AG04450 (cell line): ENCODE measurements around the gene PAK2. TPM values are rescaled to one million over a fixed set of nuclear protein-coding genes. Genes with fewer than 3 reads are reported as not detected.
"Not testable (repeated sequence)": the region's sequence is repeated elsewhere in the genome, so short reads cannot be mapped to it uniquely, and the experiment has no call there.

Experiments
- CTCF ChIA-PET: fragments of 300-600, 350-600 bp; formaldehyde crosslinking; extraction: SDS; loops from one replicate; lab custom pipeline; 2022; ENCODE audit warnings: antibody characterized with exemption, inconsistent platforms; lab: Charles Lee
- POLR2A ChIA-PET: fragments of 350-600 bp; formaldehyde crosslinking; extraction: SDS; loops from one replicate; lab custom pipeline; 2021; ENCODE audit warnings: antibody characterized with exemption, inconsistent platforms; lab: Yijun Ruan, JAX
- DNase-seq: peaks from one replicate; pipeline ENCODE4 v3.0.0-alpha.2; 2011; ENCODE audit warnings: low read depth, low spot score
- H3K27ac ChIP-seq: one replicate; pipeline ENCODE4 v1.5.1; 2012; ENCODE audit warnings: low read depth, low read length, control low read depth
- H3K27me3 ChIP-seq: one replicate; pipeline ENCODE4 v1.6.0; 2012; ENCODE audit warnings: low read length; ENCODE audit not compliant: control insufficient read depth, insufficient read depth
- H3K4me3 ChIP-seq: 2 replicates; pipeline ENCODE4 v1.5.1; 2011; ENCODE audit warnings: mild to moderate bottlenecking, low read depth, low read length, control low read depth
- H3K9me3 ChIP-seq: 2 replicates; pipeline ENCODE4 v1.5.1; 2012; ENCODE audit warnings: low read length; ENCODE audit not compliant: control insufficient read depth, insufficient read depth
- CTCF ChIP-seq: IDR thresholded peaks from 2 replicates; pipeline ENCODE4 v1.5.1; 2011; ENCODE audit warnings: low read depth, low read length, control low read depth, inconsistent platforms
- polyA plus RNA-seq: library from polyadenylated mRNA; depleted of rRNA; stranded (reverse); fragments of >200 nt; gene quantifications from 2 replicates; pipeline ENCODE4 v1.2.3, GENCODE V29; 2011

The PAK2 gene
- polyA plus RNA-seq, 1 experiment = 51.0 TPM

GRCh38 chr3:196804773-196805172 lies 65.1 kb downstream of the PAK2 start:
- CTCF ChIA-PET = no interaction called here

GRCh38 chr3:196810963-196811581 lies 71.4 kb downstream of the PAK2 start:
- no peak for TF ChIP-seq CTCF
- H3K4me3 ChIP-seq = no peak overlapping the region
- DNase-seq = no peak
- CTCF ChIA-PET = no interaction called here
- POLR2A ChIA-PET = interaction anchor here (0.8 kb wide), 1 partner anchor 881 kb away, joined by 3 read pairs; no protein-coding TSS in a partner anchor
- H3K9me3 ChIP-seq = no peaks in the 10 kb centered on the region
- H3K27ac ChIP-seq = no peak overlapping the region
- no peaks in the 10 kb centered on the region for H3K27me3 ChIP-seq

More at GRCh38 chr3:196804773-196805172, 65.1 kb downstream of the PAK2 start:
- no peak for DNase-seq
- TF ChIP-seq CTCF = no peak
- H3K27me3 ChIP-seq = no peaks in the 10 kb centered on the region
- POLR2A ChIA-PET = no interaction called here
- no peak overlapping the region for H3K4me3 ChIP-seq
- no peak overlapping the region for H3K27ac ChIP-seq
- no peaks in the 10 kb centered on the region for H3K9me3 ChIP-seq

- Histone ChIP-seq H3K9me3 (no peaks in the 10 kb centered on the region), H3K27ac (no peak overlapping the region), H3K4me3 (no peak overlapping the region), H3K27me3 (no peaks in the 10 kb centered on the region)
- CTCF ChIA-PET = no interaction called here
- POLR2A ChIA-PET = no interaction called here
- no peak for DNase-seq
- TF ChIP-seq CTCF = no peak
Observed at GRCh38 chr3:196812853-196813252, 73.2 kb downstream of the PAK2 start.

GRCh38 chr3:196813903-196814302 lies 74.2 kb downstream of the PAK2 start:
- POLR2A ChIA-PET = no interaction called here
- no peak overlapping the region for H3K27ac ChIP-seq
- CTCF ChIA-PET = interaction anchor here (1.2 kb wide), 1 partner anchor 23 kb away, joined by 4 read pairs; no protein-coding TSS in a partner anchor
- H3K27me3 ChIP-seq = no peaks in the 10 kb centered on the region
- DNase-seq = no peak
- H3K9me3 ChIP-seq = no peaks in the 10 kb centered on the region
- H3K4me3 ChIP-seq = no peak overlapping the region
- no peak for TF ChIP-seq CTCF

- Histone ChIP-seq H3K27ac (no peak overlapping the region), H3K9me3 (no peaks in the 10 kb centered on the region), H3K4me3 (no peak overlapping the region), H3K27me3 (no peaks in the 10 kb centered on the region)
- POLR2A ChIA-PET = no interaction called here
- no peak for DNase-seq
- CTCF ChIA-PET = no interaction called here
- TF ChIP-seq CTCF = no peak
Observed at GRCh38 chr3:196821806-196822355, 82.2 kb downstream of the PAK2 start.

GRCh38 chr3:196829651-196830050 lies 90.0 kb downstream of the PAK2 start:
- H3K4me3 ChIP-seq, POLR2A ChIA-PET, H3K27ac ChIP-seq, H3K9me3 ChIP-seq, H3K27me3 ChIP-seq, DNase-seq, CTCF ChIA-PET: not testable (repeated sequence)
